GM21360 (cell line): Measurements from ENCODE around the gene MAP4K4.
A peak's percentile ranks its signal among the peaks of the same experiment; 100 is the strongest.

Experiments
- ATAC-seq: cut with Tn5 transposase; IDR thresholded peaks from one replicate; pipeline ENCODE4 v1.9.1; 2021; ENCODE audit warnings: mild to moderate bottlenecking, moderate library complexity; ENCODE audit not compliant: unreplicated experiment

The MAP4K4 gene

DNA sequence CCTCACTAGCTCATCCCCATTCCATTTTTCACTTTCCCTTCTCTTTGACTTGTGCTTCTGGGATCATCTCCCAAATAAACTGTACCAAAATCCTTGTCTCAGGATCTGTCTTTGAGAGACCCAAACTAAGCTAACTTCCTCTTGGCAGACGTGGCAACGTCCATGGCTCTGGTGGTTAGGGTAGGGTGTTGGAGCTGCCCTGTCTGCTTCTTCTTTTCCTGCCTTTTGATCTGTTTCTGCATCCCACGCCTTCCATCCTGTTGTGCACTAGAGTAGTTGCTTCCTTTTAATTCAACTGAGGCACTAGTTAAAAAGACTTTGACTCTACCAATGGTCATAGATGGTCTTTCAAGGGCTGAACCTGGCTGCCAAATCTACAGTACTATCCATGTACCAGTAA is 5.5 kb upstream of the MAP4K4 start:
- ATAC-seq: no peak

DNA sequence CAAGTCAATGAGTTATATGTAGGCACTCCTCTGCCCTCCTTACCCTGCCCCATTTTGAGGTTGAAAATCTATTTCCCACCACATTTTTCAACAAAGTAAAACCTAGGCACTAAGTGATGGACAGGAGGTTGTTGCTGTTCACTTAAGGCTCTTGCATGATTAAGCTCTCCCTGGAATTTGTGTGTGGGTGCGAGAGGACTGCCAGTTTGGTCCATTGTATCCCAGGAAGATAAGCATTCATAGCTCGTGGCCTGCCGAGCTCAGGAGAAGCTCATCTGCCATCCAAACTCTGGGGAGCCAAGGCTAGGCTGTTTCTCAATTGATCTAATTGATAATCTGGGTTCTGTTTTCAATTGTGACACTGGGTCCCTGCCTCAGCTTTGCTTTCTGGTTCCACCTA is 4.7 kb upstream of the MAP4K4 start:
- no peak for ATAC-seq

DNA sequence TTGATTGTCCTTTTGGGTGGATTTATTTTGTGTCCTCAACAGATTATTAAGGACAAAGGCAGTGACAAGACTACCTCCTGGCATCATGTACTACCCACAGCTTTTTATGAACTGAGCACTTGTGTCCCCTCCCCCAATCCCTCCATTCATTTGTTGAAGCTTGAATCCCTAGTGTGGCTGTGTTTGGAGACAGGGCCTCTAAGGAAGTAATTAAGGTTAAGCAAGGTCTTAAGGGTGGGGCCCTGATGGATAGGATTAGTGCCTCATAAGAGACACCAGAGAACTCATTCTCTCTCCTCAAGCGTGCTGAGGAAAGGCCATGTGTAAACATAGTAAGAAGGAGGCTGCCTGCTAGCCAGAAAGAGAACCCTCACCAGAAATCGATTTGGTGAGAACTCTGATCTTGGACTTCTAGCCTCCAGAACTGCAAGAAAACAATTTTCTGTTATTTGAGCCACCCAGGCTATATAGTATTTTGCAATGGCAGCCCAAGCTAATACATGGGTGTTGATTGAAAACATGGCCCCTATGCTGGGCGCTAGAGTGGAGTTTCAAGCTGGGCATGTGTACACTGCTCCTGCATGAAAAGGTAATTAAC is 3.4 kb upstream of the MAP4K4 start:
- no peak for ATAC-seq

DNA sequence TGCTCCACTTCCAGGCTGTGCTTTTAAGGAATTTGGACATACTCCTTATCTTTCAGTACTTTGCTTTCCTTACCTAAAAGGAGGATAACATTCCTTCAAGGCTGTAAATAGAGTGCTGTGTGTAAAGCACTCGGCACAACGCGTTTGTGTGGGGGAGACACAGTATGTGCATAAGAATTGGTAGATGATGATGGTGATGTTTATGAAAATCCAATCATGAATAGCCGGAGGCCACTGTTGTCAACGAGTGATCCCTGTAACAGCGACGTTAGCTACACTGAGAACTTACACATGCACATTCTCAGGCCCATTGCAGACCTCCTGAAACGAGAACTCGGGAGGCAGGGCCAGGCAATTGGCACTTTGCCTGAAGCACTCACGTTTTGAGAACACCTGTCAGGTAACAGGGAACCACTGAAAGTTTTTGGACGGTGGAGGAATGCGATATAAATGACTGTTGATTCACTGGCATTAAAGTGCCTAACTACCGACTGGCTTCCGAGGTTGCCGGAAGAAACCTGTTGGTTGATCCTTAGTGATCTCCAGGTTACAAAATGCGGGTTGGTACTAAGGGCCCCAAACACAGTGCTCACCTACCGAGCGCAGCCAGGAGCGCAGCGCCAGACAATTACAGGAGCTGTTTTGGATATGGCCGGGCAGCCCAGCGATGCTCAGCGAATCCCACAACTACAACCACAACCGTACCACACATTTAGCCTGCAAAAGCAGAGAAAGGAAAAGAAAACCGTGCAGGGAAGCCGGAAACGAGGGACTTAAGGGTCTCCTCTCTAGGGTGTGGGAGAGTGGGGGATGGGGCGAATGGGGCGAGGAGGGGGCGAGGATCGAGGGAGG is 1.0 kb upstream of the MAP4K4 start:
- no peak for ATAC-seq

DNA sequence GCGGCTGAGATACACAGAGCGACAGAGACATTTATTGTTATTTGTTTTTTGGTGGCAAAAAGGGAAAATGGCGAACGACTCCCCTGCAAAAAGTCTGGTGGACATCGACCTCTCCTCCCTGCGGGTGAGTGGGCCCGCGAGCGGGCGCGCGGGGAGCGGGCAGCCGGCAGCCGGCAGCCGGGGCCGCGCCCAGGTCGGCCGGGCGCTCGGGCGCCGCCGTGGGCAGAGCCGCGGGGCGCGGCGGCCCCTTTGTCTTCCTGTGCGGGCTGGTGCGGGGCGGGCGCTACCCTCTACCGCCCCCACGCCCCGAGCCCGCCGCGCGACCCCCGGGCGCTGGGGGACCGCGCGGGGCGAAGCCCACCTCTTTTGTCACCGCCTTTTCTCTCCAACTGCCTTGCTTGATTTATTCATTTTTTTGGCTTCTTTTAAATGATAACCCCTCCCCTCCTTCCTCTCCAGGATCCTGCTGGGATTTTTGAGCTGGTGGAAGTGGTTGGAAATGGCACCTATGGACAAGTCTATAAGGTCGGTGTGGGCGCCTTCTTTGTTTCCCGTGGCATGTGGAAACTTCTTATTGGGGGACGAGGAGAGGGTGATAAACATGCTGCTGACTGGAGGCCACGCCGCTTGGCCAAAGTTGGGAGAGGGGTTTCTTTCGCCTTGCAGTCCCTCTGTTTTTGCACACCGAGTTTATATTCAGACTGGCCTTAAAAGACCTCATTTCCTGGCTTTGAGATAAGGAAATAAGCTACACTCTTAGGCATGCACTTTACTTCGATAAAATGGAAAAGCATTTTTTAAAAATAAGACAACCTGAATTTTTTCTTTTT is 722 bp downstream of the MAP4K4 start:
- peak; percentile 33 for ATAC-seq

DNA sequence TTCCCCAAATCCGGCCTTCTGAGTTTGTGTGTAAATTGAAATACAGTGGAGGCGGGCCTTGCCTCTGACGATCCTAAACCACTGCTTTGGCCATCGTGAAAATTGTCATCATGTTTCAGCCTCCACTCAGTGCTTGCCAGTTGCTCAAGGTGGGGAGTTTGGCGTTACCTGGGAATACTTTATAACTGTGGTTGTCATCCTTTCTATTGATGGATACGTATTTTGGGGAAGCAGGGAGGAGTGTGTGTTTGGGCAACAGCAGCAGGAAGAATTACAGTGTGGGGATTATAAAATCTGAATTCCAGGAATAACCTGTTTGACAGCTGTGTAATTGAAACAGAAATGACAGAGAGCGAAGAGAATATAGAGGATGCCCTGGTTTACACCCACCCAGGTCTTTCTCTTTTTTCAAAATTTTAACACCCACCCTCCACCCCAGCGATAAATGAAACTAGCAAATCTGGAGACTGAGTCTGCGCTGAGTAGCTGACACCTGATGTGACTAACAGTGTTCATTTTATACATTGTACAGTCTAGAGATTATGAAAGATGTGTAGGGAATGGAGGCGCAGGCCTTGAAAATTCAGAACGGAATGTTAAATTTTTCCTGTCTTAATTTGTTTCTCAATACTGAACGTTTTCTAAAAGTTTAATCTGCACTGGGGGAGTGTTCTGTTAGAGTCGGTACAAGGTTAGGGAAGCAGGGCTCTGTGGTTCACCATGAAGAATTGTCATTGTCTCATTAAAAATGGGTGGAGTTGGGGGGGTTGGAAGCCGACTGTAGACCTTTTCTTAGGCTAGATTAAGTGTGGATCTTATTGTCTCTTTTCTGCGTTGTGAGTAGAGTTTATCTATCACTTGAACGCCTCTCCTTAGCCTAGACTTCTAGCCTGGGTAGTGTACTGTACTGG is 1.6 kb downstream of the MAP4K4 start:
- no peak for ATAC-seq

DNA sequence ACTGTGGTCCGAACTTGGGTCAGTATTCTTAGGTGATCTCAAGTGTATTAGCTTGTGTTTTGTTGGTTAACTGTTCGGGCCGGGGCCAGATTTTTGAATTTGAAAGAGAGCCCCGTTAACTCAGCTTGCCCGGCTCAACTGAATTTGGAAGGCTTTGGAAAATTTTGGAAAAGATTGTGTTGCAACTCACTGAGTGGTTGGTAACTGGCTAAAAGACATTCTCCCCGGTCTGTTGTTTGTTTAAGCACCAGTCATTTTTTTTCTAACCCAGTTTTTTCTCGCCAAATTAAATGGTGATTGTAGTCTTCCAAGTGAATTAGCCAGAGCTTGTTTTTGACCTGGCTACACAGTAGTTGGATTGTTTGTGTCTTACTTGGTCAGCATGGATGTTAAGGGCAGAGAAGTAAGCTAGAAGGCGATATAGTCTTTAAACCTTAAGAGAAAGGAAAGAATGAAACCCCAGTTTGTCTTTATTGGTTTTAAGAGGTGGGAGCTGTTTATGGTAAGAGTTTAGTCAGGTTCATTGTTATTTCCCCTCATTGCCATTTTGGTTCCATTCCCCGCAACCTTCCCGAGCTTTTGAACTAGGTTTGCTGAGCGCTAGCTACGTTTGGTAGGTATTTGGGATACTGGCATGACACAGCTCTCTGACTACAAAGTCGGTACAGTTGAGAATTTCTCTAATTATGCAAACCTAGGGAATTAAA is 2.4 kb downstream of the MAP4K4 start:
- ATAC-seq: no peak

DNA sequence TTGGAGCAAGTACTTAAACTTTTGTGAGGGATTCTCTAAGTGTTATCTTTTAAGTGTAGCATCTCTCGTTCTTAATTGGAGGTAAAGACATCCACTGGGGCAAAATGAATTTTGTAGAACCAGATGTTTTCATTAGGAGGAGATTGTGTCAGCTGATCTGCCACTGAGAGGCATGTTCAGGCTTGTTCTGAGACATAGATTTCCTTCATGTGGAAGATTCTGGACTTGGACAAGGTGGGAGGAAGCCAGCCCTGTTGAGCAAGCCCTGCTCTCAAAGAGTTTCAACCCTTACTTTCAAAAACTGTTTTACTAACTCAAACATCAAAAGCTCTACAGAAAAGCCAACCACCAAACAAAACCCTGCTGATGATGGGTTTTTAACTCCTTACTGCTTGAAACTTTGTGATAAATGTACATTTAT is 6.5 kb downstream of the MAP4K4 start:
- no peak for ATAC-seq

DNA sequence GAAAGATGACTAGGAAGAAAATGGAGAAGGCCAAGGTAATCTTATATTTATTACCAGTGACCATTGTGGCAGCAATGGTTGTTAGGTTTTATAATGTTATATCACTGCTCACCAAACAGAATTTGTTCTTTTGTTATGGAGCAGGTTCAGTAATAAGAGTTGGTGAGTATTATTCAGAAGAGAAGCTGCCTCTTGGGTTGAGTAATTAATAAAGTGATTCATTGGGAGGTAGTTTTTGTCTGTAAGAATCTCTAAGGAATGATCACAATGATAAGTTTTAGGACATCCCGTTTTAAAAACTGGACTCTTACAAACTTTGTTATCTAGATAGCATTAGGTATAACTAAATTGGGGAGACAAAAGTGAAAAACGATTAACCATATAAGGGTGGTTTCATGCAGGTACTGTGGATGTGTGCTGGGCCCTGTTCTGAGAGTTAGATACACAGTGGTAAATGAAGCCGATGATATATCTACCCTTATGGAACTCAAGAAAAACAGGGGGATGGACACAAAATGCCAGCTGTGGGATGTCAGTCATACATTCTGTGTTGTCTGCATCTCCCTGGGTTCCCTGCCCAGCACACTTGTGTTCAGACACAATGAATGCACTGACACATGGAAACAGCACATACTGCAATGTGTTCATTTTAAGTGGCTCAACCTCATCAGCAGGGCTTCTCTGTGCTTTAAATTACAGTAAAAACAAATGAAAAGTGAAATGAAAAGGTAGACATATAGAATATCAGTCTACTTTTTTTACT is 7.5 kb downstream of the MAP4K4 start:
- no peak for ATAC-seq

DNA sequence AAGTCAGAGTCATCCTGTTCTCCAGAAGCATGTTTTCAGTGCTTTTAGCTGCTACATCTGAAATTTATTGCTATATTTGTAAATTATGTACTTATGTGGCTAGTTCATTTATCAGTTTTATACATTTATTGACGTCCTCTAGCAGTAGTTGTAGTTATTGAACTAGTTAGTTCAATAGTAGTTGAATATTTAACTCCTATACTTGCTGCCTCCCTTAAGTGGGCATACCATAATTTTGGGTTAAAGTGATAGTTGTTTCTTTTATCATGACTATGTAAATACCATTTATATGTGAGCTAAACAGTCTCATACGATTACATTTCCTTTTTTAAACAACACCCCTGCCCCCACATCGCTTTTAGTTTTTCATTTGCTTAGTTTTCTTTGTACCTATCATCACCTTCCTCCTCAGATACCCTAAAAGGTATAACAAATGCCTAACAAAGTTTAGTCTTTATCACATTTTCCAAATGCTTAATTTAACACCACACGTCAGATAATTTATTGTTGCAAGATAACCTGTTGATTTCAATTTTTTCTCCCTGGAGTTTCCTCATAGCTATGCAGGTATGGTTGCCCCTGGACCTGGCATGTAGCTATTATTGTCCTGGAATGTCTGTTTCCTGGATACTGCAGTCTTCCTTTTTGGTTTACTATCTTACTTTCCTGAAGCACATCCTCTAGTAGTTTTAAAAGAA is 8.8 kb downstream of the MAP4K4 start:
- no peak for ATAC-seq

DNA sequence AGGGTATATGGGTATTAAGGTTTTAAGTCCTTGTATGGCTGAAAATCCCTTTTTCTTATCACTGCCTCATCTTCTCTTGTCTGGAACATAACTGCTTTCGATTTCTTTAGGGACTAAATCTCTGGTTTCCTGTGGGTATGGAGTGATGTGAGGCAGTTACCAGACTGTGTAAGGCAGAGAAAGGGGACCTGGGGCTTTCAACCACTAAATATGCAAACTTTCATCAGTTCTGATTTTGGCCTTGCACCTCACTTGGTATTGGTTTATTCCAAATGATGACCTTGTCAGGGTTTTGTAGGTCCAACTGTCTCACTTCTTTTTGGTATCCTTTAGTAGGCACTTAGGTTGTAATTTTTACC is 9.3 kb downstream of the MAP4K4 start:
- peak; percentile 42 for ATAC-seq

DNA sequence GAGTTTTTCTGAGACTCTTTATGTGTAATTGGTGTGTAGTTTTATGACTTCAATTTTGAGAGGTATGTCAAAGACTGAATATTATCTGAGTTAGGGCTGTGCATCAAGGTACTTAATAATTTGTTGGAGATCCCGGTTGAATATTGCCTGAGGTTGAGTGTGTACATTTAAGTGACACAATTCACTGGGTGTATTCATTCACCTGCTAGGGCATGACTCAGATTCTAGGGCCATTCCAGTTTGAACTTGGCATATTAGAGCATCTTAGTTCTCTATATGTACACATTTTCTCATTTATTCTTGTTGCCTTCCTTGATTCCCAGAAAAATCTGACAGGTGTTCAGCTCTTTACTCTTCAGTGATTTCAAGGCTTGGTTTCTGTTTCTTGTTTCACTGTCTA is 12.5 kb downstream of the MAP4K4 start:
- no peak for ATAC-seq

DNA sequence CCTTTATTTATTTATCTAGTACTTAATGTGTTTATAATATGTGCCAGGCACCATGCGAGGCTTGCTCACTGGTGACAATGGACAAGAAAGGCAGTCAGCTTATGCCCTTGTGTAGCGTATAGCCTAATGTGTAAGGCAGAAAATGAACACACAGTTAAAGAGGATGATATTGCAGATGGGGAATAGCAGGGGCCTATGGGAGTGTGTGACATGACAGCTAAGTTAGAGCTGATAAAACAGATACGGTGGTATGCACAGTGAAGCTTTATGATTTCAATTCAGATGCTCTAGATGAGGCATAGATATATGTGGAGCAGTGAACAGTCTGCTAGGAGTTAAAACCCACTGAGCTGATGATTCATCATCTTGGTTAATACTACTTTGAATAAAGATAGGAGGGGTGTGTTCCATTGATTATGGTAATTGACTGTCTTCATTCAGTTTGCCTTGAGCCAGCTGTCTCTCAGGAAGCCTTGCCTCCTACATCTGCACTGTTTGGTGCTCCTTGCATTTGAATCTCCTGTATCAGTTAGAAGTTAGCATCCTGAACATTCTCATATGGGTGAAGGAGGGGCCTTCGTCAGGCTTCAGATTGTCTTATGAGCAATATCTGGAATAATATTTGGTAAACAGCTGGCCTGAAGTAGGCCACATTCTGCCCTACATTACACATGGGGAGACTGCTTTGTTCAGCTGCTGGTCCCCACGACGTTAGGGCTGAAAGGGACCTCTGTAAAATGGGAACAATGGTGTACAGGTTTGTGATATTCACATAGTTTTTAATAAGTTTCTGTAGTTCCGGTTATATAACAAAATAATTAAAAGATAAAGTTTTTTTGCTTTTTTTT is 13.2 kb downstream of the MAP4K4 start:
- ATAC-seq: no peak

DNA sequence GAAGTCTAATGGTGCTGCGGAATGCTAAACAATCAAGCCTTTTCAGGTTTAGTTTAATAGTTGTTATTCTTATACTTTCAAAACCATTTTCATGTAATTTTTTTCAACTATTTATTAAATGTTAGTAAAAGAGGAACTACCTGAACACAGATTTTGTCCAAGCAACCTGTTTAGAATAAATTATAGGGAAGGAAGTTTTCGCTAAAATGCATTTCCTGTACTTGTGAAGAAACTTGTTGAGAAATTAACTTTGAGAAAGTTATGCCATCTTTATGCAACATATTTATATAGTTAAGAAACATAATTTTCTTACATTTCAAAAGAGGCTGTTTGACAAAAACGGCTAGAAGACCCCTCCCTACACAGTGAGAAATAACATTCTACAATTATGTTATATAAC is 16.6 kb downstream of the MAP4K4 start:
- ATAC-seq: no peak

DNA sequence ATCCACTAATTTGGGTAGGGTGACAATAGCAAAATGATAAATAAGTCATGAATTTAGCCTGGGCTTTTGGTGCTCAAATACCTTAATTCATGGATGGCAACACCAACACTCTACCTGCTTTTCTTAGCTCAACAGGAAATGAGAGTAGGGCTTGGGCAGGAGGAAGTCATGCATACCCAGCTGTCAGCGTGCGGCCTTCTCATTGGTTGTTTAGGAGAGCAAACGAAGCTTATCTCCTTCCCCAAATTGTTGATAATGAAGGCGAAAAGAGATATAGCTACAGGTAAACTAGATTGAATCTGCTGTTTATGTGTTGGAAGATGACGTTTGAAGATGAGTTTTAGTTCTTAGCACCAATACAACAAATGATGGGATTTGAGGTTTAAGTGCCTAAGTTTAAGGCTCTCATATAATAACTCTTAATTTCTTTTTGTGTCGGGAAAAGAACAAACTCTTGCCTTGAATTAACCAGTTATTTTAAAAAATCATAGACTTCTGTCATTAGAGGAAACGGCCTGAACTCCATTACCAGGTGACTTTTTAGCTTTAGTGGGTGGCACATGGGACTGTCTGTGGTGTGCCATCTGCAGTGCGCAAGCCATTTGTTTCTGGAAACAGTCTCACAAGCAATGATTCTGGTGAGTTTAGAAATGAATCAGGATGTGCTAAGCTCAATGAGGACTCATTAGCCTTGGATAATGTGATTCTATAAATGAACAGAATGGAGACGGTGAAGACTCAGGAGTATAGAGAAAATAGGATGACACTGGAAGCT is 19.8 kb downstream of the MAP4K4 start:
- peak; percentile 69 for ATAC-seq

DNA sequence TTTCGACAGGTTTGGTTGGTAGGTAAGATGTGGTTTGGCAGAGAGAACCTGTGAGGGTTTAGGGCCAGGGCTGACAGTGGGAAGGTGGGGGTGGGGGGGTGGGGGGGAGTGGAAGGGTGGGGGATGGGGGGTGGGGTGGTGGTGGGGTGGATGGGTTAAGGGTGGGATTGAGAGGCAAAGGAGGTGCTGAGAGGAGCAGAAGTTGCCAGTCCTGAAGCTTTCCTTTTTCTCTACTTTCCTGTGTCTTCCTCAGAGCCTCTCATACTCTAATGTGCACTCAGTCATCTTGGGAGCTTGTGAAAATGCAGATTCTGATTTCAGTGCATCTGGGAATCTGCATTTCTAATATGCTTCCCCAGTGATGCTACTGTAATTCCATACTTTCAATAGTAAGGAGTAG is 21.0 kb downstream of the MAP4K4 start:
- ATAC-seq: no peak

DNA sequence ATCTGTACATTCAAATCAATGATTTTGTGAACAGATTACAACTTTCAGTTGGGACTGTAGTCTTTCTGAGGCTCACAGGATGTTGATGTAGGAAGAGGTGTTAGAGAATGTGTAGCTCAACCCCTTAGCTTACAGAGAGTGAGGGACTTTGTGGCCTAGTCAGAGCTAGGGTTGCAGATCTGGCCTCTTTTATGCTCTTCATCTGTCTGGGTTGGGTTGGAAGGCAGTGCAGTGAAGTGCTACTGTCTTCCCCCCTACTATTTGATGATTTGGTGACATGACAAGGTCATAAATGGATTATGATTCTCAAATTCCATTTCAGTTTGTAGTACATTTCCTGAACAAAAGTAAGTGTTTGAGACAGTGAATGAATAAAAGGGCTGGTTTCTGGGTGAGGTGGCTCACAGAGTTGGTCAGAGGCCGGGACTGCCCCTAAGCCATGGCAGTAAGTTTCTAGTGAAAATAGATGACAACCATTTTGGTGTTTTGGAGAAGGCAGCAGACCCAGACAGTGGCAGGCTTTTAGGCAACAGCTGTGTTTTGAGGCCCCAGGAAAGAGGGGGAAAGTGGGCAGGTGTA is 21.6 kb downstream of the MAP4K4 start:
- ATAC-seq: no peak
